HG03175 (cell line): Measurements from ENCODE around the gene PLET1.
A peak's percentile ranks its signal among the peaks of the same experiment; 100 is the strongest.

Source experiments
- ATAC-seq: cut with Tn5 transposase; IDR thresholded peaks from one replicate; pipeline ENCODE4 v1.9.1; 2021; ENCODE audit warnings: mild to moderate bottlenecking, moderate library complexity; ENCODE audit not compliant: unreplicated experiment

Gene PLET1

GRCh38 chr11:112285841-112286311 lies 25.2 kb upstream of the PLET1 start:
- no peak for ATAC-seq

GRCh38 chr11:112281726-112282125 lies 21.1 kb upstream of the PLET1 start:
- no peak for ATAC-seq

- peak; percentile 73 for ATAC-seq
Observed at GRCh38 chr11:112280268-112281126, 19.8 kb upstream of the PLET1 start.

GRCh38 chr11:112279901-112280267 lies 19.2 kb upstream of the PLET1 start:
- peak; percentile 61 for ATAC-seq

- ATAC-seq: no peak
Observed at GRCh38 chr11:112278803-112279202, 18.1 kb upstream of the PLET1 start.

- no peak for ATAC-seq
Observed at GRCh38 chr11:112277941-112278340, 17.3 kb upstream of the PLET1 start.

GRCh38 chr11:112277029-112277428 lies 16.4 kb upstream of the PLET1 start:
- ATAC-seq: no peak

- no peak for ATAC-seq
Observed at GRCh38 chr11:112274007-112274783, 13.5 kb upstream of the PLET1 start.

GRCh38 chr11:112273066-112273465 lies 12.4 kb upstream of the PLET1 start:
- ATAC-seq: no peak

GRCh38 chr11:112271242-112271641 lies 10.6 kb upstream of the PLET1 start:
- ATAC-seq: no peak

GRCh38 chr11:112270551-112271180 lies 10.0 kb upstream of the PLET1 start:
- ATAC-seq: no peak

GRCh38 chr11:112269139-112269538 lies 8.5 kb upstream of the PLET1 start:
- no peak for ATAC-seq

GRCh38 chr11:112268406-112268805 lies 7.7 kb upstream of the PLET1 start:
- no peak for ATAC-seq

GRCh38 chr11:112267188-112267591 lies 6.5 kb upstream of the PLET1 start:
- ATAC-seq: no peak

GRCh38 chr11:112266410-112266778 lies 5.7 kb upstream of the PLET1 start:
- no peak for ATAC-seq

GRCh38 chr11:112265659-112266409 lies 5.2 kb upstream of the PLET1 start:
- no peak for ATAC-seq

GRCh38 chr11:112255067-112255720 lies 5.5 kb downstream of the PLET1 start:
- no peak for ATAC-seq

GRCh38 chr11:112253605-112254242 lies 6.9 kb downstream of the PLET1 start:
- ATAC-seq: no peak

- ATAC-seq: no peak
Observed at GRCh38 chr11:112249871-112250610, 10.6 kb downstream of the PLET1 start.
